Lung (tissue), 12 donors: Measurements from ENCODE around the gene PHYH. TPM values are rescaled to one million over a fixed set of nuclear protein-coding genes. Genes with fewer than 3 reads are reported as not detected.
"Not testable (repeated sequence)": the region's sequence is repeated elsewhere in the genome, so short reads cannot be mapped to it uniquely, and the experiment has no call there.

ENCODE experiments used
- ATAC-seq: fragments of 200-7000 bp; cut with Tn5 transposase; one replicate; pipeline ENCODE4 v1.9.1; 2020; ENCODE audit warnings: moderate number of reproducible peaks; ENCODE audit not compliant: insufficient read depth, low FRiP score
- DNase-seq, 3 donors: peaks; one replicate each; pipeline ENCODE4 v3.0.0-alpha.2; 2013 to 2017
- H3K27ac ChIP-seq, 2 donors: one replicate each; pipeline ENCODE4 v1.5.1; 2013; ENCODE audit warnings: mild to moderate bottlenecking in 2 of 2, moderate library complexity in 2 of 2, control low read depth in 1 of 2, inconsistent platforms in 1 of 2, low read depth in 1 of 2, low read length in 1 of 2
- H3K27me3 ChIP-seq, 3 donors: one replicate each; pipeline ENCODE4 v1.5.1; 2013; ENCODE audit warnings: low read length in 2 of 3; ENCODE audit not compliant: control insufficient read depth in 3 of 3, insufficient read depth in 3 of 3
- H3K36me3 ChIP-seq, 4 donors: one replicate each; pipeline ENCODE4 v1.5.1; 2013; ENCODE audit warnings: low read length in 4 of 4, mild to moderate bottlenecking in 1 of 4, moderate library complexity in 1 of 4; ENCODE audit not compliant: control insufficient read depth in 4 of 4, insufficient read depth in 4 of 4
- H3K4me1 ChIP-seq, 5 donors: one replicate each; pipeline ENCODE4 v1.5.1; 2013; ENCODE audit warnings: low read length in 5 of 5, mild to moderate bottlenecking in 2 of 5, moderate library complexity in 1 of 5; ENCODE audit not compliant: control insufficient read depth in 5 of 5, insufficient read depth in 5 of 5
- H3K4me3 ChIP-seq: one replicate; pipeline ENCODE4 v1.5.1; 2013; ENCODE audit warnings: mild to moderate bottlenecking, control low read depth, moderate library complexity
- H3K9ac ChIP-seq, 2 donors: one replicate each; pipeline ENCODE4 v1.5.1; 2013; ENCODE audit warnings: low read length in 2 of 2, control low read depth in 1 of 2; ENCODE audit not compliant: insufficient read depth in 1 of 2
- H3K9me3 ChIP-seq, 4 donors: one replicate each; pipeline ENCODE4 v1.5.1; 2013; ENCODE audit warnings: low read length in 3 of 4, mild to moderate bottlenecking in 1 of 4, moderate library complexity in 1 of 4; ENCODE audit not compliant: control insufficient read depth in 4 of 4, insufficient read depth in 3 of 4
- WGBS, 2 donors: extraction: QIAGEN DNeasy Blood & Tissue Kit; methylation state at CpG; one replicate each; pipeline ENCODE4 v1.1.7; 2013; 5-methylcytosine and 5-hydroxymethylcytosine counted together
- polyA plus RNA-seq, 2 donors: library from polyadenylated mRNA; stranded (reverse); fragments of 200-250 nt; gene quantifications; one replicate each; pipeline ENCODE4 v1.2.1, GENCODE V29; 2013
- total RNA-seq, 2 donors: library from RNA; depleted of rRNA in 1 of 2; stranded (reverse); fragments of >200 nt in 1 of 2; gene quantifications; one replicate each; pipeline ENCODE4 v1.2.1, GENCODE V29; 2014 to 2021
- TF ChIP-seq, protein P1 (sequence below): IDR thresholded peaks from 2 replicates; pipeline ENCODE4 v1.5.1; 2012; ENCODE audit warnings: mild to moderate bottlenecking; ENCODE audit errors: control extremely low read depth, extremely low read depth
- donor health status: control.
- donor health status: control.
- donor health status: Bipolar disorder and iron deficiency.
- donor health status: healthy.
- donor health status: DM: yes; HTN: yes; CAD: no.

PHYH gene
- total and polyA plus RNA-seq, 4 donors = 14.8 to 28.9 (median 22.8) TPM

DNA sequence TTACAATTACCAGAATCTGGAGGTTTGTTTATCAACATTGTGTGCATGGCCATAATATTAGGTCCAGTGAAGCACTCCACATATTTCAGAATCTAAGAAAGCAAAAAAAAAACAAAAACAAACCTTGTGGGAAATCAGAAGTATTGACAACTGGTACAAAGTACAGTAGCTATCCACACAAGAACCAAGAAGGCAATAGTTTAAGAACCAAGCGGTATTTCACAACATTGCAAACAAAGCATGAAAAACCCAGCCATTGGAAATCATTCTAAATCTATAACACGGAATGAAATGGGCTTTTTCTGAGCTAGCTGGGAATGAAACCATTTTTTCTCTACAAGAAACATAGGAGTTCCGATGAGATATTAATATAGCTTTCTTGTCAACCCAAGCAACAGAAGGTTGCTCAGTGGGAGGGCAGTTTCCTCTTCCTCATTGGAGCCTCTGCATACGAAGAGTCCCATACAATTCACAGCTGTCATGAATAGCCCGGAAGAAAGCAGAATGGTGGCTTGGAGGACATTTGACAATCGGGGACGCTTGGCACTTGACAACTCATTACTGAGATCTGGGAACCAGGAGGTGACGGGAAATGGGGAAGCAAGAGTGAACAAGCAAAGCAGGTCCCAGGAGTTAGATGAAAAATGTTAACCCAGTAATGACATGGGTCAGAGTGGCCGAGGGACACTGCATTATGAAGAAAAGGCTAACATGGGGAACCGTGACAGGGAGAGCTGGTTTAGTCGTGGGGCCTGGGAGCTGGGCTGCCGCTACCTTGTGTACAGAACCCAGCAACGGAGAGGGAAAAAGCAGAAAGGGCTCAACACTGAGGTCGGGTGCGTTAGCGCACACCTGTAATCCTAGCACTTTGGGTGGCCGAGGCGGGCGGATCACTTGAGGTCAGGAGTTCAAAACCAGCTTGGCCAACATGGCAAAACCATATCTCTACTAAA lies 7.8 kb downstream of the PHYH start:
- ATAC-seq = no peak
- Histone ChIP-seq H3K9me3 (no peaks in the 10 kb centered on the region), H3K27me3 (no peaks in the 10 kb centered on the region), H3K36me3 (peaks cover 9 to 19% (median 16%) of the 10 kb centered on the region in 4 donors), H3K27ac (no peak overlapping the region), H3K9ac (no peak overlapping the region), H3K4me1 (peaks cover 0 to 8% (median 0%) of the 10 kb centered on the region in 5 donors), H3K4me3 (no peak overlapping the region)
- no peak for DNase-seq
- 94 to 97% methylated on average over 18 to 19 of the region's 19 CpGs for WGBS, 2 donors
- TF ChIP-seq, protein P1, sequence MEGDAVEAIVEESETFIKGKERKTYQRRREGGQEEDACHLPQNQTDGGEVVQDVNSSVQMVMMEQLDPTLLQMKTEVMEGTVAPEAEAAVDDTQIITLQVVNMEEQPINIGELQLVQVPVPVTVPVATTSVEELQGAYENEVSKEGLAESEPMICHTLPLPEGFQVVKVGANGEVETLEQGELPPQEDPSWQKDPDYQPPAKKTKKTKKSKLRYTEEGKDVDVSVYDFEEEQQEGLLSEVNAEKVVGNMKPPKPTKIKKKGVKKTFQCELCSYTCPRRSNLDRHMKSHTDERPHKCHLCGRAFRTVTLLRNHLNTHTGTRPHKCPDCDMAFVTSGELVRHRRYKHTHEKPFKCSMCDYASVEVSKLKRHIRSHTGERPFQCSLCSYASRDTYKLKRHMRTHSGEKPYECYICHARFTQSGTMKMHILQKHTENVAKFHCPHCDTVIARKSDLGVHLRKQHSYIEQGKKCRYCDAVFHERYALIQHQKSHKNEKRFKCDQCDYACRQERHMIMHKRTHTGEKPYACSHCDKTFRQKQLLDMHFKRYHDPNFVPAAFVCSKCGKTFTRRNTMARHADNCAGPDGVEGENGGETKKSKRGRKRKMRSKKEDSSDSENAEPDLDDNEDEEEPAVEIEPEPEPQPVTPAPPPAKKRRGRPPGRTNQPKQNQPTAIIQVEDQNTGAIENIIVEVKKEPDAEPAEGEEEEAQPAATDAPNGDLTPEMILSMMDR = no peak

DNA sequence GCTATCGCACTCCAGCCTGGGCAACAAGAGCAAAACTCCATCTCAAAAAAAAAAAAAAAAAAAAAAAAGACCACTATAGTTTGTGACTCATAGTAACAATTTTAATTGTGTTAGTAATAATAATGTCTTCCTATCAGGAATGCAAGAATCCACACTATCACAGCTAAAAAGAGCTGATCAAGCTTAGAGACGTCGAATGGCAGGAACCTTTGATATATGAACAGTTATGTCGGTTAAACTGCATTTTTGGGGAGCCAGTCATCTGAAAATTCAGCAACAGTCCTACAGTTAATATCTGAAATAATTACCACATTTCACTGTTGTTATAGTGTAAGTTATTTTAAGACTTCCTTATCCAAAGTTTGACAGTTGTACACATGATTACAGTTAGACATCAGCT lies 8.8 kb downstream of the PHYH start:
- H3K9me3 ChIP-seq = no peaks in the 10 kb centered on the region
- peaks cover 0 to 8% (median 0%) of the 10 kb centered on the region in 5 donors for H3K4me1 ChIP-seq
- WGBS, 2 donors = 94 to 96% methylated on average over 4 of the region's 4 CpGs
- H3K27ac ChIP-seq = no peak overlapping the region
- TF ChIP-seq, protein P1 = no peak
- ATAC-seq = no peak
- peaks cover 9 to 25% (median 17%) of the 10 kb centered on the region in 4 donors for H3K36me3 ChIP-seq
- no peaks in the 10 kb centered on the region for H3K27me3 ChIP-seq
- H3K9ac ChIP-seq = no peak overlapping the region
- no peak for DNase-seq
- H3K4me3 ChIP-seq = no peak overlapping the region

DNA sequence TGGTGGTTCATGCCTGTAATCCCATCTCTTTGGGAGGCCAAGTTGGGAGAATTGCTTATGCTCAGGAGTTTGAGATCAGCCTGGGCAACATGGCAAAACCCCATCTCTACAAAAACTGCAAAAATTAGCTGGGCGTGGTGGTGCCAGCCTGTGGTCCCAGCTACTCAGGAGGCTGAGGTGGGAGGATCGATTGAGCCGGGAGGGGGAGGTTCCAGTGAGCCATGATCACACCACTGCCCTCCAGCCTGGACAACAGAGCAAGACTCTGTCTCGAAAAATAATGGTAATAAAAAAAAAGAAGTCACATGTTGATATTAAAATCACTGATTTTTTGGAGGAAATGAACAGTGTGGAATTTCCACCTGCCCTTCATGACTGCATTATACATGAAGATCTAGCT lies 15.8 kb downstream of the PHYH start:
- Histone ChIP-seq H3K27me3 (no peaks in the 10 kb centered on the region), H3K9me3 (no peaks in the 10 kb centered on the region), H3K36me3 (peaks cover 12 to 33% (median 14%) of the 10 kb centered on the region in 4 donors), H3K4me1 (no peaks in the 10 kb centered on the region), H3K9ac (no peak overlapping the region), H3K4me3 (no peak overlapping the region), H3K27ac (no peak overlapping the region)
- DNase-seq (no peak), ATAC-seq (no peak)
- 95 to 98% methylated on average over 4 of the region's 4 CpGs for WGBS, 2 donors
- TF ChIP-seq, protein P1 = no peak

DNA sequence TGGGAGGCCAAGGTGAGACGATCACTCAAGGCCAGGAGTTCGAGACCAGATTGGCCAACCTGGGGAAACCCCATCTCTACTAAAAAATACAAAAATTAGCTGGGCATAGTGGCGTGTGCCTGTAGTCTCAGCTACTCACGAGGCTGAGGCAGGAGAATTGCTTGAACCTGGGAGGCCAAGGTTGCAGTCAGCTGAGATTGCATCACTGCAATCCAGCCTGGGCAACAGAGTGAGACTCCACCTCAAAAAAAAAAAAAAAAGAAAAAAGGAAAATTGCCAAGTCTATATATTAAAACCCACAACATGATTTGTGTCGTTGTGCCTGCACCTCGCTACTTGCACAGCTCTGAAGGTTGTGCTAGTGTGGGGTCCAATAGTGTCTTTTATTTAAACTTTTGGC lies 17.5 kb downstream of the PHYH start:
- WGBS, 2 donors = 96% methylated on average over 6 of the region's 6 CpGs
- ATAC-seq = not testable (repeated sequence)

More for the DNA sequence above, 17.5 kb downstream of the PHYH start:
- DNase-seq, H3K9me3 ChIP-seq, H3K9ac ChIP-seq, H3K4me1 ChIP-seq, H3K27me3 ChIP-seq, H3K27ac ChIP-seq, H3K4me3 ChIP-seq: not testable (repeated sequence)
- H3K36me3 ChIP-seq = peaks cover 6 to 34% (median 11%) of the 10 kb centered on the region in 4 donors
